Uterus (tissue), 4 donors: Measurements from ENCODE around the gene PSMB5. TPM values are rescaled to one million over a fixed set of nuclear protein-coding genes. Genes with fewer than 3 reads are reported as not detected.
A peak's percentile ranks its signal among the peaks of the same experiment; 100 is the strongest.
"Not testable (repeated sequence)": the region's sequence is repeated elsewhere in the genome, so short reads cannot be mapped to it uniquely, and the experiment has no call there.

ENCODE experiments used
- DNase-seq, 2 donors: peaks; one replicate each; pipeline ENCODE4 v3.0.0-alpha.2; 2019 to 2020
- H3K27ac ChIP-seq, 2 donors: fragments of 200-600 bp; sonication (generic); 1 replicate in 1 of 2; 2 replicates in 1 of 2; pipeline ENCODE4 v1.5.1; 2016 to 2018
- H3K27me3 ChIP-seq, 2 donors: fragments of 200-600 bp; sonication (generic); one replicate each; pipeline ENCODE4 v1.5.1; 2018 to 2019; ENCODE audit warnings: control low read depth in 1 of 2
- H3K36me3 ChIP-seq, 2 donors: fragments of 200-600 bp; sonication (generic); one replicate each; pipeline ENCODE4 v1.5.1; 2019; ENCODE audit warnings: control low read depth in 1 of 2
- H3K4me1 ChIP-seq, 2 donors: fragments of 200-600 bp; sonication (generic); one replicate each; pipeline ENCODE4 v1.5.1; 2018 to 2019; ENCODE audit warnings: control low read depth in 1 of 2
- H3K4me3 ChIP-seq, 2 donors: fragments of 200-600 bp; sonication (generic); 1 replicate in 1 of 2; 2 replicates in 1 of 2; pipeline ENCODE4 v1.5.1; 2018 to 2019; ENCODE audit warnings: mild to moderate bottlenecking in 1 of 2
- H3K9me3 ChIP-seq, 2 donors: fragments of 200-600 bp; sonication (generic); one replicate each; pipeline ENCODE4 v1.5.1; 2019; ENCODE audit warnings: control low read depth in 1 of 2
- POLR2A ChIP-seq, 2 donors: fragments of 450-650 bp; IDR thresholded peaks; one replicate each; pipeline ENCODE4 v1.6.1; 2016; ENCODE audit warnings: antibody characterized with exemption in 2 of 2, mild to moderate bottlenecking in 1 of 2, moderate library complexity in 1 of 2
- intact Hi-C: fragments of 100-400 bp; cut with DNase I; formaldehyde crosslinking; loops from one replicate; pipeline ENCODE4 v1.15.1; 2023; ENCODE audit warnings: low total_unique reads
- total RNA-seq, 4 donors: library from RNA; depleted of rRNA in 3 of 4; stranded (reverse); fragments of >200 nt in 3 of 4; gene quantifications; one replicate each; pipeline versions ENCODE4 v1.1.0 to v1.2.4, GENCODE V29; 2014 to 2023
- TF ChIP-seq, protein P1 (sequence below), 4 experiments: fragments of 200-600 bp in 2 of 4; fragments of 450-650 bp in 2 of 4; sonication (generic) in 2 of 4; IDR thresholded peaks; one replicate each; pipeline ENCODE4 v1.5.1; 2016 to 2019; ENCODE audit warnings: antibody characterized with exemption in 4 of 4, mild to moderate bottlenecking in 2 of 4, moderate library complexity in 1 of 4
- donor health status: DM: yes; HTN: yes; CAD: no.

Gene PSMB5
- total RNA-seq, 4 donors from 2014 or later: 18.4 to 121 (median 92.0) TPM

DNA sequence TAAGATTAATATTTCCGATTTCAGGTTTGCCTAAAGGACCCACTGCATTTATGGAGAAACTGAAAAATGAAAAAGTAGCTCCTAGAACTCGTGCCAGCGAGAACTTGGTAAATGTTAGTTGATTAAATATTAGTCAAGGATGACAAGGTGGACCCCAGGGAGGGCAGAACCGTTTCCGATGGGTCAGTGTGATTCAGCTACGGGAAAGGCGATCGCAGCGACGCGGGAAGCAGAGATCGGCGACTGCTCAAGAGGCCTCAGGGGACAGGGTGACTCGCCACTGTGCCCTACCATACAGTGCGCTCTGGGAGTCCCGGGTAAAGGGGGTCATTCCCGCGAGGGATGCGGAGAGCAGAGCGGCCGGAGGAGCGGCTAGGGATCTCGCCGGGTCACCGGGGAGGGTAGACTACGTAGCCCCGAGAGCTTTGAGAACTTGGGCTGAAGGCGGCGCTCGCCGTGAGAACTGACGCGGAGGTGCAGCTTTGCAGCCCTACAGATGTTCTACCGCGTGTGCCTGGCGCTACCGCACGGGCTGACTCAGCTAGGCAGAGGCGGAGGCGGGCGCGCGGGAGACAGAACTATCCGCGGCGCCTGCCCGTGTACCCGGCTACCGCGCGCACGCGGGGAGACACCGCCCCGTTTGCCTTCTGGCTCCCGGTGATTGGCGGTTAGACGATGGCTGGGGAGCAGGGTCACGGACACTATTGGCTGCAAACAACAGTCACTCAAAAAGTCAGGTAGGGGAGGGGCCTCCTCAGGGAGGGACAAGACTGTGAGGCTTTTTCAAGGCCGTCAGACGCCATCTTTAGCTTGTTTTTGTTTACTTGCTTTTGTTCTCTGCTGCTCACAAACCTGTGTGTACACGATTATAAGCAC, 27.9 kb downstream of the PSMB5 start:
- Histone ChIP-seq H3K4me1 (no peaks in the 10 kb centered on the region), H3K9me3 (no peaks in the 10 kb centered on the region), H3K27me3 (no peaks in the 10 kb centered on the region), H3K27ac (peak overlapping the region; percentile 93 to 97), H3K36me3 (no peaks in the 10 kb centered on the region), H3K4me3 (peak overlapping the region; percentile 68 to 72)
- intact Hi-C loops: no loop called here
- peak; percentile 96 to 97 for DNase-seq
- TF ChIP-seq, protein P1, sequence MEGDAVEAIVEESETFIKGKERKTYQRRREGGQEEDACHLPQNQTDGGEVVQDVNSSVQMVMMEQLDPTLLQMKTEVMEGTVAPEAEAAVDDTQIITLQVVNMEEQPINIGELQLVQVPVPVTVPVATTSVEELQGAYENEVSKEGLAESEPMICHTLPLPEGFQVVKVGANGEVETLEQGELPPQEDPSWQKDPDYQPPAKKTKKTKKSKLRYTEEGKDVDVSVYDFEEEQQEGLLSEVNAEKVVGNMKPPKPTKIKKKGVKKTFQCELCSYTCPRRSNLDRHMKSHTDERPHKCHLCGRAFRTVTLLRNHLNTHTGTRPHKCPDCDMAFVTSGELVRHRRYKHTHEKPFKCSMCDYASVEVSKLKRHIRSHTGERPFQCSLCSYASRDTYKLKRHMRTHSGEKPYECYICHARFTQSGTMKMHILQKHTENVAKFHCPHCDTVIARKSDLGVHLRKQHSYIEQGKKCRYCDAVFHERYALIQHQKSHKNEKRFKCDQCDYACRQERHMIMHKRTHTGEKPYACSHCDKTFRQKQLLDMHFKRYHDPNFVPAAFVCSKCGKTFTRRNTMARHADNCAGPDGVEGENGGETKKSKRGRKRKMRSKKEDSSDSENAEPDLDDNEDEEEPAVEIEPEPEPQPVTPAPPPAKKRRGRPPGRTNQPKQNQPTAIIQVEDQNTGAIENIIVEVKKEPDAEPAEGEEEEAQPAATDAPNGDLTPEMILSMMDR (IDR thresholded peaks at IDR 0.05): no peak
- TF ChIP-seq POLR2A (IDR thresholded peaks at IDR 0.05): peak; percentile 86 to 92

DNA sequence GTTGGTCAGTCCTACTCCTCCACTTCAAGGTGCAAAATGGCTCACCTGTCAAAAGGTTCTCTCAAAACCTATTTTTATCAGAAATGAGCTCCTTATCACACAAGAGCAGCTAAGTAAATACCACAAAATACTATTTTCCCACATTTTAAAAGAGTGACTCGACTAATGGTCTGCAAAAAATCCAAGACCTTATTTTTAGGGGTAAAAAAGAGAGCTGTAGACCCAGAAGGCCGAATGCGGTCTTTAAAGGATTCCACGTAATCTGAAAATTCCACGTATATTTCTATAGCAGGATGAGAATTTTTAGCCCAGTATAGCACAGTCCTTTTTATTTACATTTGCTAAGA, 28.5 kb downstream of the PSMB5 start:
- intact Hi-C loops: no loop called here
- H3K4me3 ChIP-seq: peak overlapping the region; percentile 68 to 72
- peak overlapping the region; percentile 93 to 97 for H3K27ac ChIP-seq
- TF ChIP-seq, protein P1 (IDR thresholded peaks at IDR 0.05): no peak
- no peak for TF ChIP-seq POLR2A (IDR thresholded peaks at IDR 0.05)
- DNase-seq: no peak
- no peaks in the 10 kb centered on the region for H3K4me1 ChIP-seq
- no peaks in the 10 kb centered on the region for H3K9me3 ChIP-seq
- H3K27me3 ChIP-seq: no peaks in the 10 kb centered on the region
- no peaks in the 10 kb centered on the region for H3K36me3 ChIP-seq

DNA sequence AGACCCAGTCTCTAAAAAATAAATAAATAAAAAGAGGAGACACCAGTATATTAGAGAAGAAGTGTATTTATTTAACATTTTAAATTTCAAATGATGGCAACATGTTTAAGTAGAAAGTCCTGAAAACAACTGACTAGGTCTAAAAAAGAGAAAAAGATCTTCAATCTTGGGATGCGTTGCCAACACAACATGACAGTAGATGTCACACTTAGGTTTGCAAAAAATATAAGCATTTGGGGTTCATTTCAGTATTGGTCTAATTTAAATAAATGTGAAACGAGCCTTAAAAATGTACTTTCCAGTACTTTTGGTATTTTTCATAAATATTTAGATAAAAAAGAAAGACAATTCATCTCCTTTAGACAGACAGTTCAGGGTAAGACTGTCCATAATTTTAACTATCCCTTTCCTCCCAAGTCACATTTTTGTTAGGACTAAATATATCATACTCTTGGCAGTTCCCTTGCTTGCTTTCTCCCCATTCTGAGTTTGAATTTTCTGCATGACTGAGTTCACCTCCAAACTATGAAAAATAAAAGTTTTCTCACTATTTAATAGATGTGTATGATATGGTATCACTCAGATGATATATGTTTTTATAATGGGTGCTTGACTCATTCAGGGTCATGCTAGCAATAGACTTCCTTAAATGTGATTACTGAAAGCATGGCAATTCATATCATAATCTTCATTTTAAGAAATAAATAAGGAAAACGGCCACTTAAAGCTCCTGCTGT, 29.1 kb downstream of the PSMB5 start:
- no peaks in the 10 kb centered on the region for H3K4me1 ChIP-seq
- no peak for TF ChIP-seq POLR2A (IDR thresholded peaks at IDR 0.05)
- TF ChIP-seq, protein P1 (IDR thresholded peaks at IDR 0.05): no peak
- H3K36me3 ChIP-seq: no peaks in the 10 kb centered on the region
- no peak for DNase-seq
- H3K27ac ChIP-seq: no peak overlapping the region
- no peaks in the 10 kb centered on the region for H3K27me3 ChIP-seq
- no peak overlapping the region for H3K4me3 ChIP-seq
- intact Hi-C loops: no loop called here
- H3K9me3 ChIP-seq: no peaks in the 10 kb centered on the region

DNA sequence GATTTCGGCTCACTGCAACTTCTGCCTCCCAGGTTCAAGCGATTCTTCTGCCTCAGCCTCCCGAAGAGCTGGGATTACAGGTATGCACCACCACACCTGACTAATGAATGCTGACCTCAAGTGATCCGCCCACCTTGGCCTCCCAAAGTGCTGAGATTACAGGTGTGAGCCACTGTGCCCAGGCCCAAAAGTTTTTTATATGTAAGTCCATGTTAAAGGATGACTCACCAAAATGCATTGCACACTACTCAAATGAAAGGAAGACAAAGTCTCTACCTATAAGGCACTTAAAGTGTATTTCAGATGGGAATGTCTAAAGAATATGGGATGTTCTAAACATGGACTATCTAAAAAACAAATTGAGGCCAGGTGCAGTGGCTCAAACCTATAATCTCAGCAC, 30.4 kb downstream of the PSMB5 start:
- H3K4me1 ChIP-seq, H3K27ac ChIP-seq, intact Hi-C loops, DNase-seq, H3K4me3 ChIP-seq, H3K27me3 ChIP-seq, H3K9me3 ChIP-seq, H3K36me3 ChIP-seq: not testable (repeated sequence)

DNA sequence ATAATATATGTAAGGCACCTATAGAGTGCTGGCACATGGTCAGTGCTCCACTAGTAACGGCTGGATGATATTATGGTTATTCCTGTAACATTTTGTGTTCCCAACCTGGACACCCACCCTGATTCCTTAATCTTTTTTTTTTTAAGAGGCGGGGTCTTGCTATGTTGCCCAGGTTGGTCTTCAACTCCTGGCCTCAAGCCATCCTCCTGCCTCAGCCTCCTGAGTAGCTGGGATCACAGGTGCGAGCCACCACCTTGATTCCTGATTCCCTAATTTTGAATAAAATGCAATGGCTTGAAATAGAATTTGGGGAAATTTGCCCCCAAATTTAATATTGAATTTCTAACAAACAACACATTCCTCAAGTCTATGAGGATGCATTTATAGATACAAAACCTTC, 32.1 kb downstream of the PSMB5 start:
- DNase-seq: no peak
- TF ChIP-seq POLR2A (IDR thresholded peaks at IDR 0.05): no peak
- TF ChIP-seq, protein P1 (IDR thresholded peaks at IDR 0.05): no peak
- H3K9me3 ChIP-seq: no peaks in the 10 kb centered on the region
- intact Hi-C loops: no loop called here
- no peak overlapping the region for H3K4me3 ChIP-seq
- no peaks in the 10 kb centered on the region for H3K36me3 ChIP-seq
- no peaks in the 10 kb centered on the region for H3K27me3 ChIP-seq
- no peaks in the 10 kb centered on the region for H3K4me1 ChIP-seq
- H3K27ac ChIP-seq: no peak overlapping the region
